HFFc6 (cell line): ENCODE results near the gene DENND5B. TPM values are rescaled to one million over a fixed set of nuclear protein-coding genes. Genes with fewer than 3 reads are reported as not detected.
A peak's percentile ranks its signal among the peaks of the same experiment; 100 is the strongest.
"Not testable (repeated sequence)": the region's sequence is repeated elsewhere in the genome, so short reads cannot be mapped to it uniquely, and the experiment has no call there.

Experiments used
- DNase-seq: peaks from one replicate; pipeline ENCODE4 v3.0.0-alpha.2; 2018
- H3K27ac Mint-ChIP-seq: 2 replicates; pipeline ENCODE4 v1.8.0; 2020; ENCODE audit warnings: mild to moderate bottlenecking, mixed read lengths
- H3K27me3 Mint-ChIP-seq: 2 replicates; pipeline ENCODE4 v1.8.0; 2021; ENCODE audit warnings: mild to moderate bottlenecking, moderate library complexity, mixed read lengths; ENCODE audit not compliant: insufficient read depth
- H3K36me3 Mint-ChIP-seq: 2 replicates; pipeline ENCODE4 v1.8.0; 2021; ENCODE audit warnings: low read depth, mixed read lengths
- H3K4me1 Mint-ChIP-seq: 2 replicates; pipeline ENCODE4 v1.8.0; 2020; ENCODE audit warnings: low read depth, mixed read lengths
- H3K4me3 Mint-ChIP-seq: 2 replicates; pipeline ENCODE4 v1.8.0; 2020; ENCODE audit warnings: mild to moderate bottlenecking, moderate library complexity, mixed read lengths
- H3K9me3 Mint-ChIP-seq: 2 replicates; pipeline ENCODE4 v1.8.0; 2020; ENCODE audit warnings: mild to moderate bottlenecking, mixed read lengths
- CTCF ChIP-seq: fragments of 200-600 bp; sonication (generic); IDR thresholded peaks from 2 replicates; pipeline ENCODE4 v1.5.0; 2021; ENCODE audit warnings: antibody characterized with exemption, mild to moderate bottlenecking
- total RNA-seq, 6 experiments: library from RNA; stranded (reverse); fragmentation: NEBNext Ultra II Directional; extraction: Animal tissue kit (Norgen Biotek cat#: 25700); gene quantifications; 2 replicates in 1 of 6; 3 replicates in 5 of 6; pipeline ENCODE4 v1.2.3, GENCODE V29; 2021

Gene DENND5B
- total RNA-seq, 6 experiments from 2014 or later = 9.5 to 11.4 (median 10.1) TPM

DNA sequence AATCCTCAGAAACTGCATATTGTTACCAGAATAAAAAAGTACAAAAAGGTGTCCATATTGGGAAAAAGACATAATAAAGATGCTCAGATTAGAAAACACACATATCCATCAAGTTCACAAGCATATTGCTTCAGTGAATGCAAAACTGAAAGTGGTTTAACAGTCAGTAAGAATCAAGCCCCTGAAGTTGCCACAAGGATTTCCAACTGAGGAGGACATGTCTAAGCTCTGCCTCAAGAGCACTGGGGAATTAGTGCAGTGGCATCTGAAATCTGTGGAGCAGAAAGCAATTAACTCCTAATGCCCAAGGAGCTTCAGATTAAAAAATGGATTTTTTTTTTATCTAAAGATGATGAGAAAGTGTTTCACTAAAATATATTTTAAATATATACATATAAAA, 113.2 kb downstream of the DENND5B start:
- Mint-ChIP-seq H3K27me3 (peaks cover 4% of the 10 kb centered on the region; the same call in 1 of the 2 replicates), H3K27ac (no peak overlapping the region), H3K4me1 (peaks cover 13% of the 10 kb centered on the region), H3K4me3 (no peak overlapping the region), H3K9me3 (no peaks in the 10 kb centered on the region), H3K36me3 (peaks cover 14% of the 10 kb centered on the region)
- TF ChIP-seq CTCF = no peak
- DNase-seq = no peak

DNA sequence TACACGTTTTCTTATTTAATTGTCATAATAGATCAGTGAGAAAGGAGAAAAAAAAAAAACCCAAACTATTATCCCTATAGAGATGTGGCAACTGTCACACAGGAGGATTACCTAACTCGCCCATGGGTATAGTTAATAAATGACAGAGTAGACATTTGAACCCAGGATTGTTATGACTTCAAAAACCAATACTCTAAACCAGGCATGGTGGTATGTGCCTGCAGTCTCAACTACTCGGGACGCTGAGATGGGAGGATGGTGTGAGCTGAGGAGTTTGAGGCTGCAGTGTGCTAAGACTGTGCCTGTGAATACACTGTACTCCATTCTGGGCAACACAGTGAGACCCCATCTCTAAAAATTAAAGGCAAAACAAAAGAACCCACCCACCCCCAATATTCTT, 114.5 kb downstream of the DENND5B start:
- Mint-ChIP-seq H3K4me3 (no peak overlapping the region), H3K27ac (no peak overlapping the region), H3K36me3 (peaks cover 6% of the 10 kb centered on the region; the same call in 1 of the 2 replicates), H3K27me3 (peaks cover 2% of the 10 kb centered on the region; the same call in 1 of the 2 replicates), H3K4me1 (peaks cover 12% of the 10 kb centered on the region), H3K9me3 (no peaks in the 10 kb centered on the region)
- TF ChIP-seq CTCF = no peak
- no peak for DNase-seq

GRCh38 chr12:31475610-31476009, 115.3 kb downstream of the DENND5B start:
- H3K4me1 Mint-ChIP-seq = peaks cover 12% of the 10 kb centered on the region
- H3K9me3 Mint-ChIP-seq, DNase-seq, H3K36me3 Mint-ChIP-seq, H3K27ac Mint-ChIP-seq, H3K4me3 Mint-ChIP-seq, H3K27me3 Mint-ChIP-seq: not testable (repeated sequence)

DNA sequence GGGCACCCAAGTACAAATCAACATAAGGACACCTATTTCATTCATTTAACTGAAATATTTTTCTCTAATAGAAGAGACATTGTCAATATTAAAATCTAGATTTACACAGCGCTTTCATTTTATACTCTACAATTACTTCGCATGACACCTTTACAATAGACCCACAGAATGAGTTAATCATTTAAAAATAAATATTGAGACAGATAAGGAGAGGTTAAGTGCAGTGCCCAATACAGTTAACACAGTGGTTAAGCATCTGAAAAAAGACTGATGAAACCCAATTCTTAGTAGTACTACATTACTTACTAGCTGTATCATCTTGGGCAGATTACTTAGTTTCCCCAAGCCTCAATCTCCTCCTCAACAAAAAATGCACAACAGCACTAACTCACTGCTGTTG, 116.2 kb downstream of the DENND5B start:
- Mint-ChIP-seq H3K36me3 (peaks cover 3% of the 10 kb centered on the region; the same call in 1 of the 2 replicates), H3K4me3 (no peak overlapping the region), H3K9me3 (no peaks in the 10 kb centered on the region), H3K4me1 (peaks cover 12% of the 10 kb centered on the region), H3K27ac (no peak overlapping the region), H3K27me3 (peaks cover 3% of the 10 kb centered on the region; the same call in 1 of the 2 replicates)
- TF ChIP-seq CTCF = no peak
- DNase-seq = no peak

DNA sequence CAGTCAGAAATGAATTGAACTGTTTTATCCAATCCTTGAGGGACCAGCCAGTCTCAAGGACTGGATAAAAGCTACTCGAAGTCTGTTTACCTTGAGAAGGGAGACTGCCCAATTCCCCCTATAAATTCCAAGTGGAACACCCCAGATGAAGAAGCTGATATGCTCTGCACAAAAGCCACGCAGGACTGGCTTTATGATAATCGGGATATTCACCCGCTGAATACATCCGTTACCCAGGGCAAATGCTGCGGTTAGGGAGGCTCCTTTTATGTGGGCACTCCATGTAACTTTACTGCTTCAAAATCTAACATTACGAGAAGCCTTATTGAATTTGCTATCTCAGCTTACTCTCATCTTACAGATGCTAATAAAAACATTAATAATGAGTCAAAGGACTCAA, 119.1 kb downstream of the DENND5B start:
- no peak for TF ChIP-seq CTCF
- peaks cover 3% of the 10 kb centered on the region; the same call in 1 of the 2 replicates for H3K27me3 Mint-ChIP-seq
- H3K4me1 Mint-ChIP-seq = peaks cover 28% of the 10 kb centered on the region
- peak; percentile 69 for DNase-seq
- peaks cover 3% of the 10 kb centered on the region; the same call in 1 of the 2 replicates for H3K36me3 Mint-ChIP-seq
- H3K9me3 Mint-ChIP-seq = no peaks in the 10 kb centered on the region
- H3K27ac Mint-ChIP-seq = peak overlapping the region; percentile 49; the same call in 1 of the 2 replicates
- H3K4me3 Mint-ChIP-seq = no peak overlapping the region

- H3K4me1 Mint-ChIP-seq = peaks cover 36% of the 10 kb centered on the region
- peak overlapping the region; percentile 49; the same call in 1 of the 2 replicates for H3K27ac Mint-ChIP-seq
- no peaks in the 10 kb centered on the region for H3K9me3 Mint-ChIP-seq
- no peak overlapping the region for H3K4me3 Mint-ChIP-seq
- peaks cover 3% of the 10 kb centered on the region; the same call in 1 of the 2 replicates for H3K27me3 Mint-ChIP-seq
- no peak for TF ChIP-seq CTCF
- no peak for DNase-seq
- H3K36me3 Mint-ChIP-seq = peaks cover 4% of the 10 kb centered on the region; the same call in 1 of the 2 replicates
These were observed 119.9 kb downstream of the DENND5B start for GRCh38 chr12:31471051-31471450.
